Adrenal gland (tissue), 12 donors: ENCODE data around the gene ATP13A5. TPM values are rescaled to one million over a fixed set of nuclear protein-coding genes. Genes with fewer than 3 reads are reported as not detected.

Source experiments
- DNase-seq, 7 donors: peaks; one replicate each; pipeline ENCODE4 v3.0.0-alpha.2; 2019 to 2020
- H3K27ac ChIP-seq, 5 donors: fragments of 200-600 bp; sonication (generic) in 4 of 5; 1 replicate in 3 of 5; 2 replicates in 2 of 5; pipeline versions ENCODE4 v1.5.1 to v1.8.0; 2016 to 2020; ENCODE audit warnings: mild to moderate bottlenecking in 1 of 5
- H3K27me3 ChIP-seq: fragments of 200-600 bp; 2 replicates; pipeline ENCODE4 v1.8.0; 2021
- H3K36me3 ChIP-seq, 2 donors: fragments of 200-600 bp; replicated peaks in 1 of 2; 1 replicate in 1 of 2; 2 replicates in 1 of 2; pipeline versions ENCODE4 v1.5.1 to v1.8.0; 2018 to 2022
- H3K4me1 ChIP-seq, 2 donors: fragments of 200-600 bp; replicated peaks in 1 of 2; 1 replicate in 1 of 2; 2 replicates in 1 of 2; pipeline versions ENCODE4 v1.5.1 to v1.8.0; 2018 to 2021
- H3K4me3 ChIP-seq, 4 donors: fragments of 200-600 bp; sonication (generic) in 3 of 4; one replicate each; pipeline ENCODE4 v1.5.1; 2016 to 2018
- H3K9me3 ChIP-seq, 3 donors: fragments of 200-600 bp; sonication (generic) in 1 of 3; replicated peaks in 1 of 3; 1 replicate in 2 of 3; 2 replicates in 1 of 3; pipeline versions ENCODE4 v1.5.1 to v1.8.0; 2016 to 2021
- POLR2A ChIP-seq, 2 donors: fragments of 450-650 bp; IDR thresholded peaks; one replicate each; pipeline ENCODE4 v1.6.1; 2017; ENCODE audit warnings: antibody characterized with exemption in 2 of 2, mild to moderate bottlenecking in 2 of 2, moderate library complexity in 1 of 2
- WGBS, 4 donors: extraction: QIAGEN DNeasy Blood & Tissue Kit in 2 of 4; methylation state at CpG; one replicate each; pipeline versions ENCODE4 v1.1.5 to v1.1.7; 2013 to 2017; 5-methylcytosine and 5-hydroxymethylcytosine counted together
- intact Hi-C, 2 donors: fragments of 100-400 bp; cut with DNase I; formaldehyde crosslinking; loops; one replicate each; pipeline versions ENCODE4 v1.14.1 to v1.15.0; 2022 to 2023
- polyA plus RNA-seq, 3 donors: library from polyadenylated mRNA; stranded (reverse); fragments of 200-250 nt in 2 of 3; fragments of 350-450 nt in 1 of 3; fragmentation: Illumina TruSeq in 1 of 3; extraction: RNeasy Lipid Tissue Mini Kit (QIAGEN cat#74804) in 1 of 3; gene quantifications; one replicate each; pipeline ENCODE4 v1.2.3, GENCODE V29; 2013 to 2014
- total RNA-seq, 9 donors: library from RNA; depleted of rRNA in 4 of 9; stranded (reverse); fragments of >200 nt in 4 of 9; fragments of 120-200 nt in 1 of 9; fragmentation: NEBNext Ultra II Directional in 1 of 9; extraction: Animal tissue kit (Norgen Biotek cat#: 25700) in 1 of 9; gene quantifications; one replicate each; pipeline versions ENCODE4 v1.1.0 to v1.2.4, GENCODE V29; 2013 to 2023
- TF ChIP-seq, protein P1 (sequence below), 6 experiments: fragments of 450-650 bp in 4 of 6; fragments of 200-600 bp in 2 of 6; sonication (generic) in 1 of 6; IDR thresholded peaks; 1 replicate in 5 of 6; 2 replicates in 1 of 6; pipeline versions ENCODE4 v1.5.1 to v1.8.0; 2016 to 2021; ENCODE audit warnings: antibody characterized with exemption in 6 of 6, mild to moderate bottlenecking in 2 of 6, moderate library complexity in 1 of 6
- donor health status: healthy with polysubstance abuse.
- donor health status: Bipolar disorder and iron deficiency.
- donor health status: DM: yes; HTN: yes; CAD: no.
- donor health status: DM: no; HTN: no; CAD: no.
- donor health status: DM: no; HTN: no; CAD: no.
- donor health status: DM: yes; HTN: yes; CAD: no.

The ATP13A5 gene
- total and polyA plus RNA-seq, 12 donors: 1.1 TPM; not detected in 11

DNA sequence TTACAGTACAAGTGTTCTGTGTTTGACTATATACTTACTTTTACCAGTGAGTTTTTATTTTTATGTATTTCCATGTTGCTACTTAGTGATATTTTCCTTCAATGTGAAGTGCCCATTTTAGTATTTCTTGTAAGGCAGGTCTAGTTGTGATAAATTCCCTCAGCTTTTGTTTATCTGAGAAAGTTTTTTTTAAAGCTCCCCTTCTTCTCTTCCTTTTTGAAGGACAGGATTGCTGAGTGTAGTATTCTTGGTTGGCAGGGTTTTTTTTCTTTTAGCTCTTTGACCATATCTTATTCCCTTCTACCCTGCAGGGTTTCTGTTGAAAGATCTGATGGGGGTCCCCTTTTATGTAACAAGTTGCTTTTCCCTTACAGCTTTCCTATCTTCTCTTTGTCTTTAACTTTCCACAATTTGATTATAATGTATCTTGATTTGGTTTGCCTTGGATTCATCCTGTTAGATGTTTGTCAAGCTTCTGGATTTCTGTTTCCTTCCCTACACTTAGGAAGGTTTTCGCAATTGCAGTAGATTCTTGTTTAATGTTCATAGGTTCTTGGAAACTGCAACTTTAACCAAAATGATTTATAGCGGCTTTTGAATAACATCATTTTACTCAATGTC lies 129.6 kb downstream of the ATP13A5 start:
- TF ChIP-seq POLR2A (IDR thresholded peaks at IDR 0.05): no peak
- TF ChIP-seq, protein P1, sequence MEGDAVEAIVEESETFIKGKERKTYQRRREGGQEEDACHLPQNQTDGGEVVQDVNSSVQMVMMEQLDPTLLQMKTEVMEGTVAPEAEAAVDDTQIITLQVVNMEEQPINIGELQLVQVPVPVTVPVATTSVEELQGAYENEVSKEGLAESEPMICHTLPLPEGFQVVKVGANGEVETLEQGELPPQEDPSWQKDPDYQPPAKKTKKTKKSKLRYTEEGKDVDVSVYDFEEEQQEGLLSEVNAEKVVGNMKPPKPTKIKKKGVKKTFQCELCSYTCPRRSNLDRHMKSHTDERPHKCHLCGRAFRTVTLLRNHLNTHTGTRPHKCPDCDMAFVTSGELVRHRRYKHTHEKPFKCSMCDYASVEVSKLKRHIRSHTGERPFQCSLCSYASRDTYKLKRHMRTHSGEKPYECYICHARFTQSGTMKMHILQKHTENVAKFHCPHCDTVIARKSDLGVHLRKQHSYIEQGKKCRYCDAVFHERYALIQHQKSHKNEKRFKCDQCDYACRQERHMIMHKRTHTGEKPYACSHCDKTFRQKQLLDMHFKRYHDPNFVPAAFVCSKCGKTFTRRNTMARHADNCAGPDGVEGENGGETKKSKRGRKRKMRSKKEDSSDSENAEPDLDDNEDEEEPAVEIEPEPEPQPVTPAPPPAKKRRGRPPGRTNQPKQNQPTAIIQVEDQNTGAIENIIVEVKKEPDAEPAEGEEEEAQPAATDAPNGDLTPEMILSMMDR (IDR thresholded peaks at IDR 0.05): no peak
- no peaks in the 10 kb centered on the region for H3K27me3 ChIP-seq
- peaks cover 0 to 23% (median 8%) of the 10 kb centered on the region in 3 donors for H3K9me3 ChIP-seq
- no peaks in the 10 kb centered on the region for H3K36me3 ChIP-seq
- no peak overlapping the region for H3K27ac ChIP-seq
- no peak for DNase-seq
- WGBS, 4 donors: 74 to 99% (median 93%) methylated on average over 2 of the region's 2 CpGs
- no peak overlapping the region for H3K4me3 ChIP-seq
- intact Hi-C loops: no loop called here
- no peaks in the 10 kb centered on the region for H3K4me1 ChIP-seq

GRCh38 chr3:193243571-193243970 lies 135.0 kb downstream of the ATP13A5 start:
- H3K36me3 ChIP-seq: no peaks in the 10 kb centered on the region
- no peaks in the 10 kb centered on the region for H3K4me1 ChIP-seq
- TF ChIP-seq, protein P1 (IDR thresholded peaks at IDR 0.05): no peak
- TF ChIP-seq POLR2A (IDR thresholded peaks at IDR 0.05): no peak
- H3K27me3 ChIP-seq: no peaks in the 10 kb centered on the region
- WGBS, 4 donors: 93 to 98% (median 94%) methylated on average over 3 of the region's 3 CpGs
- intact Hi-C loops: no loop called here
- no peak for DNase-seq
- peaks cover 0 to 11% (median 3%) of the 10 kb centered on the region in 3 donors for H3K9me3 ChIP-seq
- H3K4me3 ChIP-seq: no peak overlapping the region
- H3K27ac ChIP-seq: no peak overlapping the region

- no peaks in the 10 kb centered on the region for H3K36me3 ChIP-seq
- no peaks in the 10 kb centered on the region for H3K4me1 ChIP-seq
- H3K27ac ChIP-seq: peak overlapping the region in 2 of 5 donors; percentile 45 to 61
- H3K27me3 ChIP-seq: no peaks in the 10 kb centered on the region
- TF ChIP-seq, protein P1 (IDR thresholded peaks at IDR 0.05): no peak
- TF ChIP-seq POLR2A (IDR thresholded peaks at IDR 0.05): no peak
- H3K9me3 ChIP-seq: no peaks in the 10 kb centered on the region
- 83 to 89% (median 84%) methylated on average over 11 of the region's 11 CpGs for WGBS, 4 donors
- intact Hi-C loops: no loop called here
- DNase-seq: no peak
- H3K4me3 ChIP-seq: peak overlapping the region in 1 of 4 donors; percentile 68
Observed at GRCh38 chr3:193241716-193242115, 136.8 kb downstream of the ATP13A5 start.

DNA sequence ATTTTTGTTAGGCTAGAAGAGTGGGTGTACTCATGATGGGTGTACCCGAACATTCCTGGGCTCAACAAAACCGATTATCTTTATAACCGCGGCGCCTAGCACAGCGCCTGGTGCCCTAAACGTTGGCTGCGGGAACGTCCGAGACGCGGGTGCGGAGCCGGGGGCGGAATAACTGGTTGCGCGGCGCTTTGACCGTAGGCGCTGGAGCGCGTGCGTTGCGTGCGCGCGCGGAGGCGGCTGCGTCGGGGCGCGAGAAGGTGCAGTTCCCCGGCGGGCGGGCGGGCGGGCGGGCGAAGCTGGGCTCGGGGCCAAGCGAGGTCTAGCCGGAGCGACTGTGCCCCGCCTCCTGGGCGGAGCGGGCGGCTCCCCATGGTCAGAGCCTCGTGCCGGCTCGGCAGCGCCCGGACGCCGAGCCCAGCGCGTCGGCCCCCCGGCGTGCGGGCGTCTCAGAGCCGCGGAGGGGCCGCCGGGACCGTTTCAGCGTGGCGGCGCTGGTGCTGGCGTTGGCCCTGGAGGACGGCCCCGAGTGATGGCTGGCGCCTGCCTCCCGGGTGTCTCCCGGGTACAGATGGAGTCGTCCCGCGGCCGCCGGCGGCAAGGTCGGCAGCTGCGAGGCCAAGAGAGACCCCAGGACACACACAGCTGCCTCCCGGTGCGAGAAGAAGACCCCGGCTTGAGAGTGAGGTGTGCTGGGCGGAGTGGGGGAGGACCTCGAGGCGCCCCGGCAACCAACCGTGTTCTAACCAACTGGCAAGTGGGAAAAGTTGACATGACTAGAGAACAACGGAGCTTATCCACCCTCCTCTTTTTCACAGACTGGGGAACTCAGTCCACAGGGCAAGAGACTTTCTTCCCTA lies 137.5 kb downstream of the ATP13A5 start, which contains the start of gene PLAAT1:
PLAAT1 (plus strand) TSS at position 373 of the 857 bp plus-strand sequence. CDS start 14,429 bp downstream, outside the sequence.
- Histone ChIP-seq H3K4me1 (no peaks in the 10 kb centered on the region), H3K27ac (peak within 1 kb of the TSS in 3 of 5 donors; percentile 45 to 67 (median 61)), H3K9me3 (no peaks in the 10 kb centered on the region), H3K27me3 (no peaks in the 10 kb centered on the region), H3K36me3 (no peaks in the 10 kb centered on the region), H3K4me3 (peak within 1 kb of the TSS in 2 of 4 donors; percentile 35 to 68)
- TF ChIP-seq, protein P1 (IDR thresholded peaks at IDR 0.05): peak in 1 of 6 experiments; percentile 5
- TF ChIP-seq POLR2A (IDR thresholded peaks at IDR 0.05): peak in 1 of 2 donors; percentile 54
- 1 to 6% (median 2%) methylated on average over 11 to 93 of the region's 93 CpGs for WGBS, 4 donors
- intact Hi-C loops: no loop called here
- DNase-seq: peak; percentile 59 to 82 (median 74)
